Gastroesophageal sphincter (tissue), 4 donors: ENCODE data around the gene UBR1. TPM values are rescaled to one million over a fixed set of nuclear protein-coding genes. Genes with fewer than 3 reads are reported as not detected.

ENCODE experiments used
- ATAC-seq: fragments of 150-250 bp; one replicate; pipeline ENCODE4 v1.9.1; 2016; ENCODE audit warnings: mild to moderate bottlenecking, moderate library complexity
- H3K27ac ChIP-seq, 4 donors: fragments of 200-600 bp; sonication (generic) in 3 of 4; 1 replicate in 3 of 4; 2 replicates in 1 of 4; pipeline ENCODE4 v1.5.1; 2016 to 2019
- H3K27me3 ChIP-seq: fragments of 200-600 bp; sonication (generic); one replicate; pipeline ENCODE4 v1.5.1; 2019
- H3K36me3 ChIP-seq, 2 donors: fragments of 200-600 bp; sonication (generic); one replicate each; pipeline ENCODE4 v1.5.1; 2019; ENCODE audit warnings: control low read depth in 1 of 2
- H3K4me1 ChIP-seq, 3 donors: fragments of 200-600 bp; sonication (generic); 1 replicate in 2 of 3; 2 replicates in 1 of 3; pipeline ENCODE4 v1.5.1; 2016 to 2019; ENCODE audit warnings: control low read depth in 2 of 3
- H3K4me3 ChIP-seq, 2 donors: fragments of 200-600 bp; sonication (generic); one replicate each; pipeline ENCODE4 v1.5.1; 2019; ENCODE audit warnings: mild to moderate bottlenecking in 1 of 2, moderate library complexity in 1 of 2
- H3K9me3 ChIP-seq, 3 donors: fragments of 200-600 bp; sonication (generic); one replicate each; pipeline ENCODE4 v1.5.1; 2017 to 2019; ENCODE audit warnings: control low read depth in 2 of 3
- CTCF ChIP-seq, 4 experiments: fragments of 200-600 bp in 2 of 4; fragments of 450-650 bp in 2 of 4; sonication (generic) in 1 of 4; IDR thresholded peaks; one replicate each; pipeline ENCODE4 v1.5.1; 2017 to 2019; ENCODE audit warnings: antibody characterized with exemption in 4 of 4, mild to moderate bottlenecking in 2 of 4, moderate library complexity in 2 of 4
- EP300 ChIP-seq: sonication (generic); formaldehyde crosslinking; IDR thresholded peaks from one replicate; pipeline ENCODE4 v1.6.1; 2017; ENCODE audit warnings: antibody characterized with exemption, mild to moderate bottlenecking
- POLR2A ChIP-seq, 2 donors: fragments of 450-650 bp; IDR thresholded peaks; one replicate each; pipeline ENCODE4 v1.6.1; 2017; ENCODE audit warnings: antibody characterized with exemption in 2 of 2, mild to moderate bottlenecking in 2 of 2, moderate library complexity in 1 of 2
- POLR2AphosphoS5 ChIP-seq: sonication (generic); formaldehyde crosslinking; IDR thresholded peaks from one replicate; pipeline ENCODE4 v1.6.1; 2017; ENCODE audit warnings: antibody characterized with exemption
- WGBS, 2 donors: methylation state at CpG; one replicate each; pipeline ENCODE4 v1.1.5; 2018; ENCODE audit warnings: low coverage in 1 of 2; 5-methylcytosine and 5-hydroxymethylcytosine counted together
- total RNA-seq, 4 donors: library from RNA; depleted of rRNA; stranded (reverse); fragments of >200 nt; gene quantifications; one replicate each; pipeline ENCODE4 v1.1.0, GENCODE V29; 2016

Gene UBR1
- total RNA-seq, 4 donors from 2014 or later = 24.0 to 46.1 (median 31.5) TPM

- WGBS, 2 donors = 89 to 91% methylated on average over 5 to 6 of the region's 6 CpGs
- no peak for TF ChIP-seq POLR2A (IDR thresholded peaks at IDR 0.05)
- TF ChIP-seq EP300 = no peak
- TF ChIP-seq POLR2AphosphoS5 = no peak
- no peak for TF ChIP-seq CTCF (IDR thresholded peaks at IDR 0.05)
- H3K4me1 ChIP-seq = peaks cover 0 to 18% (median 0%) of the 10 kb centered on the region in 3 donors
- no peak overlapping the region for H3K27ac ChIP-seq
- no peak overlapping the region for H3K4me3 ChIP-seq
- H3K27me3 ChIP-seq = no peaks in the 10 kb centered on the region
- H3K9me3 ChIP-seq = no peaks in the 10 kb centered on the region
- H3K36me3 ChIP-seq = no peaks in the 10 kb centered on the region
- no peak for ATAC-seq
These were observed 20.5 kb upstream of the UBR1 start for GRCh38 chr15:43126356-43126755.

GRCh38 chr15:43125100-43125661, 19.3 kb upstream of the UBR1 start:
- Histone ChIP-seq H3K27ac (no peak overlapping the region), H3K27me3 (no peaks in the 10 kb centered on the region), H3K4me3 (no peak overlapping the region), H3K36me3 (no peaks in the 10 kb centered on the region), H3K4me1 (peaks cover 0 to 18% (median 0%) of the 10 kb centered on the region in 3 donors), H3K9me3 (no peaks in the 10 kb centered on the region)
- no peak for ATAC-seq
- TF ChIP-seq EP300 = no peak
- no peak for TF ChIP-seq CTCF (IDR thresholded peaks at IDR 0.05)
- TF ChIP-seq POLR2AphosphoS5 = no peak
- TF ChIP-seq POLR2A (IDR thresholded peaks at IDR 0.05) = no peak
- 79 to 83% methylated on average over 1 to 3 of the region's 3 CpGs for WGBS, 2 donors

- peaks cover 0 to 18% (median 0%) of the 10 kb centered on the region in 3 donors for H3K4me1 ChIP-seq
- no peak for TF ChIP-seq POLR2AphosphoS5
- TF ChIP-seq EP300 = no peak
- no peak for TF ChIP-seq CTCF (IDR thresholded peaks at IDR 0.05)
- H3K27ac ChIP-seq = peak overlapping the region in 3 of 4 donors; percentile 85 to 88 (median 86)
- H3K9me3 ChIP-seq = no peaks in the 10 kb centered on the region
- no peaks in the 10 kb centered on the region for H3K36me3 ChIP-seq
- WGBS, 2 donors = 42 to 78% methylated on average over 2 of the region's 2 CpGs
- ATAC-seq = no peak
- H3K27me3 ChIP-seq = no peaks in the 10 kb centered on the region
- H3K4me3 ChIP-seq = peak overlapping the region; percentile 48 to 59
These were observed 16.0 kb upstream of the UBR1 start for GRCh38 chr15:43121863-43122262.

- ATAC-seq = no peak
- H3K27ac ChIP-seq = no peak overlapping the region
- TF ChIP-seq EP300 (no peak), POLR2A (IDR thresholded peaks at IDR 0.05) (no peak), POLR2AphosphoS5 (no peak), CTCF (IDR thresholded peaks at IDR 0.05) (no peak)
- H3K9me3 ChIP-seq = no peaks in the 10 kb centered on the region
- H3K4me3 ChIP-seq = no peak overlapping the region
- WGBS, 2 donors = 94 to 100% methylated on average over 2 of the region's 2 CpGs
- H3K36me3 ChIP-seq = no peaks in the 10 kb centered on the region
- H3K27me3 ChIP-seq = no peaks in the 10 kb centered on the region
- H3K4me1 ChIP-seq = peaks cover 0 to 18% (median 0%) of the 10 kb centered on the region in 3 donors
These were observed 13.0 kb upstream of the UBR1 start for GRCh38 chr15:43118829-43119228.

GRCh38 chr15:43118286-43118685, 12.4 kb upstream of the UBR1 start:
- no peaks in the 10 kb centered on the region for H3K36me3 ChIP-seq
- no peaks in the 10 kb centered on the region for H3K27me3 ChIP-seq
- ATAC-seq = no peak
- H3K27ac ChIP-seq = no peak overlapping the region
- WGBS, 2 donors = 50% methylated on average over 1 of the region's 1 CpG; no CpG with 5 or more reads in 1 of the 2 donors
- peaks cover 0 to 12% (median 0%) of the 10 kb centered on the region in 3 donors for H3K4me1 ChIP-seq
- no peak for TF ChIP-seq EP300
- H3K9me3 ChIP-seq = no peaks in the 10 kb centered on the region
- H3K4me3 ChIP-seq = no peak overlapping the region
